Measurements from ENCODE around the gene SLC5A9. TPM values are rescaled to one million over a fixed set of nuclear protein-coding genes. Genes with fewer than 3 reads are reported as not detected.

The SLC5A9 gene
- polyA plus RNA-seq, 1 donor (not counting 4 experiments of a cell fraction or from before 2014, with no cell fraction given) = not detected

DNA sequence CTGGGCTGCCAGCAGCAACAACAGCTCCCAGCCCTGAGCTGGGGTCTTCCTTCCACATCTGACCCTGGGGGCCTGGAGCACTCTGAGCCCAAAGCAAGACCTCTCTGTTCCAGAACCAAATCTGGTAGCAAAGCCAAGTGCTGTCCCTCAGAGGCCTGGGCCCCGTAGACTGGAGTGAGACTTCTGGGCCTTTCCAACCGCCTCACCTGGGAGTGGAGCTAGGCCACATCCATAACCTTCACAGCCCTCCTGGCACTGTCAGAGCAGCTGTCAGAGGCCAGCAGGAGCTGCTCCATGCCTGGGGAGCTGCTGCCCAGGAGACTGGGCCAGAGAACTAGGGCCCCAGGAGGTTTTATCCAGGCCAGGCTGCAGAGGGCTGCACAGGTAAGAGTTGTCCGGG, 15.4 kb upstream of the SLC5A9 start:
- Histone ChIP-seq H3K27ac (ENCODE audit: control insufficient read depth, insufficient read depth, low read length) (no peak overlapping the region), H3K4me2 (ENCODE audit: control insufficient read depth, extremely low read depth, insufficient read depth, low read depth, low read length) (no peak overlapping the region), H3K9me1 (ENCODE audit: control insufficient read depth, extremely low read depth, insufficient read depth, low read length) (no peaks in the 10 kb centered on the region), H3K9ac (ENCODE audit: control insufficient read depth, extremely low read depth, insufficient read depth, low read length) (no peak overlapping the region), H3K36me3 (ENCODE audit: control insufficient read depth in 2 of 2, extremely low read depth in 1 of 2, insufficient read depth in 2 of 2, low read length in 2 of 2) (no peaks in the 10 kb centered on the region), H3K4me1 (ENCODE audit: control insufficient read depth, extremely low read depth, insufficient read depth, low read length) (peaks cover 9% of the 10 kb centered on the region), H3K4me3 (ENCODE audit: control insufficient read depth in 2 of 3, extremely low read depth in 1 of 3, insufficient read depth in 2 of 3, low read depth in 1 of 3, low read length in 3 of 3) (no peak overlapping the region), H2AFZ (ENCODE audit: control insufficient read depth, low read length) (no peak overlapping the region), H3K9me3 (ENCODE audit: control insufficient read depth, low read depth, low read length) (no peaks in the 10 kb centered on the region), H4K20me1 (ENCODE audit: control insufficient read depth, extremely low read depth, insufficient read depth, low read length) (no peaks in the 10 kb centered on the region), H3K27me3 (ENCODE audit: control insufficient read depth, extremely low read depth, insufficient read depth, low read length) (no peaks in the 10 kb centered on the region), H3K79me2 (ENCODE audit: control insufficient read depth, insufficient read depth, low read length) (no peaks in the 10 kb centered on the region)
- no peak for FAIRE-seq
- TF ChIP-seq, protein P1, sequence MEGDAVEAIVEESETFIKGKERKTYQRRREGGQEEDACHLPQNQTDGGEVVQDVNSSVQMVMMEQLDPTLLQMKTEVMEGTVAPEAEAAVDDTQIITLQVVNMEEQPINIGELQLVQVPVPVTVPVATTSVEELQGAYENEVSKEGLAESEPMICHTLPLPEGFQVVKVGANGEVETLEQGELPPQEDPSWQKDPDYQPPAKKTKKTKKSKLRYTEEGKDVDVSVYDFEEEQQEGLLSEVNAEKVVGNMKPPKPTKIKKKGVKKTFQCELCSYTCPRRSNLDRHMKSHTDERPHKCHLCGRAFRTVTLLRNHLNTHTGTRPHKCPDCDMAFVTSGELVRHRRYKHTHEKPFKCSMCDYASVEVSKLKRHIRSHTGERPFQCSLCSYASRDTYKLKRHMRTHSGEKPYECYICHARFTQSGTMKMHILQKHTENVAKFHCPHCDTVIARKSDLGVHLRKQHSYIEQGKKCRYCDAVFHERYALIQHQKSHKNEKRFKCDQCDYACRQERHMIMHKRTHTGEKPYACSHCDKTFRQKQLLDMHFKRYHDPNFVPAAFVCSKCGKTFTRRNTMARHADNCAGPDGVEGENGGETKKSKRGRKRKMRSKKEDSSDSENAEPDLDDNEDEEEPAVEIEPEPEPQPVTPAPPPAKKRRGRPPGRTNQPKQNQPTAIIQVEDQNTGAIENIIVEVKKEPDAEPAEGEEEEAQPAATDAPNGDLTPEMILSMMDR (optimal IDR thresholded peaks at IDR 0.05 in 1 of 3, IDR thresholded peaks at IDR 0.05 in 1 of 3, conservative IDR thresholded peaks at IDR 0.05 in 1 of 3; ENCODE audit: extremely low read depth in 1 of 3, insufficient read depth in 2 of 3, low read length in 3 of 3) = no peak
- no peak for TF ChIP-seq EZH2 (IDR thresholded peaks at IDR 0.05; ENCODE audit: low read length)
- dilution Hi-C loops (cut with MboI; ENCODE audit: extremely low pct_ligation_motif_present, low sequenced_read_pairs) = no loop called here
- no peak for DNase-seq (ENCODE audit: low read depth, low spot score)

DNA sequence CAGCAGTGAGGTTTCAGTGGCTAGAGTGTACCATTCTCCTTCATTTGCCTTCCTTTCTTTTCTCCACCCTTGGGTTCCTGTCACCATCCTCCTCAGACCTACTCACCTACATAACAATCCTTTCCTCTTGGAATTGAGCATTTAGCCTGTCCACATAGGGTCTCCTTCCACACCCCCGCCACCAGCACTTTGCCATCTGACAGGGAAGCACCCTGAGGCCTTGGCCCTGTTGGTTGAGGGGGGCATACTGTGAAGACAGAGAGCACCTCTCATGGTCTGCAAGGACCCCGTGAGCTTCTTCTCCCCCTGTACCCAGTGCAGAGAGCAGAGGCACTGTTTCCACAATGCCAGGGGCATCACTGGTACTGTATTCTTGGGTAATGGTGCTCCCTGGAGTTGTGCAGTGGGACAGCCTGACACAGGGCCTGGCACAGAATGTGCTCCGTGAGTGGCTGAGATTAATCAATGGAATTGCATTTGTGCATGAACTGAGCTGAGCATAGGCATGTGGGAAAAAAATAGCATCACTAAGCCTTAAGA, 14.9 kb upstream of the SLC5A9 start:
- Histone ChIP-seq H3K9me1 (ENCODE audit: control insufficient read depth, extremely low read depth, insufficient read depth, low read length) (no peaks in the 10 kb centered on the region), H4K20me1 (ENCODE audit: control insufficient read depth, extremely low read depth, insufficient read depth, low read length) (no peaks in the 10 kb centered on the region), H3K4me1 (ENCODE audit: control insufficient read depth, extremely low read depth, insufficient read depth, low read length) (peaks cover 4% of the 10 kb centered on the region), H3K27me3 (ENCODE audit: control insufficient read depth, extremely low read depth, insufficient read depth, low read length) (no peaks in the 10 kb centered on the region), H3K4me3 (ENCODE audit: control insufficient read depth in 2 of 3, extremely low read depth in 1 of 3, insufficient read depth in 2 of 3, low read depth in 1 of 3, low read length in 3 of 3) (no peak overlapping the region), H3K79me2 (ENCODE audit: control insufficient read depth, insufficient read depth, low read length) (no peaks in the 10 kb centered on the region), H3K27ac (ENCODE audit: control insufficient read depth, insufficient read depth, low read length) (no peak overlapping the region), H2AFZ (ENCODE audit: control insufficient read depth, low read length) (no peak overlapping the region), H3K36me3 (ENCODE audit: control insufficient read depth in 2 of 2, extremely low read depth in 1 of 2, insufficient read depth in 2 of 2, low read length in 2 of 2) (no peaks in the 10 kb centered on the region), H3K9me3 (ENCODE audit: control insufficient read depth, low read depth, low read length) (no peaks in the 10 kb centered on the region), H3K9ac (ENCODE audit: control insufficient read depth, extremely low read depth, insufficient read depth, low read length) (no peak overlapping the region), H3K4me2 (ENCODE audit: control insufficient read depth, extremely low read depth, insufficient read depth, low read depth, low read length) (no peak overlapping the region)
- FAIRE-seq (no peak), DNase-seq (ENCODE audit: low read depth, low spot score) (no peak)
- dilution Hi-C loops (cut with MboI; ENCODE audit: extremely low pct_ligation_motif_present, low sequenced_read_pairs) = no loop called here
- TF ChIP-seq EZH2 (IDR thresholded peaks at IDR 0.05; ENCODE audit: low read length) = no peak
- TF ChIP-seq, protein P1 (optimal IDR thresholded peaks at IDR 0.05 in 1 of 3, IDR thresholded peaks at IDR 0.05 in 1 of 3, conservative IDR thresholded peaks at IDR 0.05 in 1 of 3; ENCODE audit: extremely low read depth in 1 of 3, insufficient read depth in 2 of 3, low read length in 3 of 3) = no peak
